Stimulated activated CD4-positive, alpha-beta T cell treated with anti-CD3 and anti-CD28 coated beads, TNF-alpha, amount 100 ng/mL, for 48 hours (primary cell): ENCODE measurements around the gene CFAP119.

ENCODE experiments used
- DNase-seq, 3 donors: peaks; one replicate each; pipeline ENCODE4 v3.0.0-alpha.2; 2020; ENCODE audit warnings: low read depth in 3 of 3

The CFAP119 gene

DNA sequence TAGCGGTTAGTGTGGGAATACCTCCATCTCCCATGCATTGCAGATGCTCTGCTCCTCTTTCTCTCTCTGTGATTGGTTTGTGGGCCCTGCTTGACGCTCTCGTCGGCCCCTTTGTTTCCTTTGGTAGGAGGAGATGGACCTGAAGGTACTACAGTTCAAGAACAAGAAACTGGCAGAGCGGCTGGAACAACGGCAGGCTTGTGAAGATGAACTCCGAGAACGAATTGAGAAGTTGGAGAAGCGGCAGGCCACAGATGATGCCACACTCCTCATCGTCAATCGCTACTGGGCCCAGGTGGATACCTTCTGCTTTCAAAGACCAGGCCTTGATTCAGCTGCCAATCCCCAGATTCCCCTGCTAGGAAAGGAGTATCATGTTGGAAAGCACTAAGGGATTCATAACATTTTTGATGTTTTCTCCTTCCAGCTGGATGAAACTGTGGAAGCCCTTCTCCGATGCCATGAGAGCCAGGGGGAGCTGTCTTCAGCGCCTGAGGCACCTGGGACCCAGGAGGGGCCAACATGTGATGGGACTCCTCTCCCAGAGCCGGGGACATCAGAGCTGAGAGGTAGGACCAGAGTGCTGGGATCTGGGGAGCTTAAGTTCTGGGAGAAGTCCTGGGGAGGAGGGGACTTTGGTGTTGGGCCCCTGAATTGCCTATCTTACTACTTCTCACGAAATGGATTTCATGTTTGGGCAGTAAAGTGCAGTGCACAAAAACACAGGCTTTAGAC is 1.3 kb upstream of the CFAP119 start:
- DNase-seq = no peak

DNA sequence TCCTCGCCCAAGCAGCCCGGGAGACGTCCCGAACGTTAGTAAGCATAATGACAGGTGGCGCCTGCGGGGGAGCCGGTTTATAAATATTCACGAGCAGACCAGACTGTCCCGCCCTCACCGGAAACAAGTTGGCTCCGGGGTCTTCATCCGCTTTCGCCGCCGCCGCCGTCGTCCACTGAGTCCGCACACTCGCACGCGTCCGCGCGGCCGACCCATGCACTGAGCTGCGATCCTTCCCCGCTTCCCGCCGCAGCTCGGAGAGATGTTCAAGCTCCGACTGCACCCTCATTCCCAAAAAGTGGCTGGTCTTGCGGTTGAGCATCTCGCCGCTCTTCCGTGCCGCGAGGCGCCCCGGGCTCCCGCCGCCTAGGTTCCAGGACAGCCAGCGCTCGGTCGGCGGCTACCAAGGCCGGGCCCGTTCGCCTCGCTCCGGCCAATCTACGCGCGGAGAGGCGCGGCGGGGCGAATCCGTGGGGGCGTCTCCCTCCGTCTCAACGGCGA is 385 bp downstream of the CFAP119 start:
- DNase-seq = peak in 1 of 3 donors; percentile 31

DNA sequence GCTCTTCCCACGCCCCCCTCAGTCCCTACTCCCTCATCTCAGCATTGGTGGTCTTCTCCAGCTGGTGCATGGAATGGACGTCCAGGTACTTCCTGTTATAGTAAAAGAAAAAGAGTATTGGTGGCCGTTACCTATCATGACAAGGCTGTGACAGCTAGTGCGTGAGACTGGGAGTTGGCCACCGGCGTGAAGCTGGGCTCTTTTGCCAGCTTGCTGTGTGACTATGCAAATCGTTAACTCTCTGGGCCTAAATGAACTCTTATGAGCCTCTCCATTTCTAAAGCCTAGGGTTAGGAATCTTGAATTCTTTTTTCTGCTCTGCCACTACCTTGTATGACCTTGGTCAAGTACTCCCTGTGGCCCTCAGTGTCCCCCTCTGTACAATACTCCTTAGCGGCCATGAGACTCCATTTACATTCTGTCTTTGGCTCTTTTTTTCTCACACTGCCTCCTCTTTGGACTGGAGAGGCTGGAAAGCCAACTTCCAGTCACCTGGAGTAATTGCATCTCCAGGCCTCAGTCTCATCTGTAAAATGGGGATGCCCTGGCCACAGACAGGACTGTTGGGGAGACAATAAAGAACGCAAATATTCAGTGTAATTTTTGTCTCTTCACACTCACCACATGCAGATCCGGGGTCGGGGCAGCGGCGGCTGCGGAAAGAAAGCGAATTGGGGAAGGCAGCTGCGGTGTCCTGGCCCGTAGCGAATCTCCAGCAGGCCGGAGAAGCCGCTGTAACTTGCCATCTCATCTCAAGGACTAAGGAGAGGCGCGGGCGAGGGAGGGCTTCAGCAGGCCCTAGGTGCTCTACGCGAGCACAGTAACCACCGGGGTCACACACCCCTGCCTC is 1.1 kb downstream of the CFAP119 start:
- no peak for DNase-seq

DNA sequence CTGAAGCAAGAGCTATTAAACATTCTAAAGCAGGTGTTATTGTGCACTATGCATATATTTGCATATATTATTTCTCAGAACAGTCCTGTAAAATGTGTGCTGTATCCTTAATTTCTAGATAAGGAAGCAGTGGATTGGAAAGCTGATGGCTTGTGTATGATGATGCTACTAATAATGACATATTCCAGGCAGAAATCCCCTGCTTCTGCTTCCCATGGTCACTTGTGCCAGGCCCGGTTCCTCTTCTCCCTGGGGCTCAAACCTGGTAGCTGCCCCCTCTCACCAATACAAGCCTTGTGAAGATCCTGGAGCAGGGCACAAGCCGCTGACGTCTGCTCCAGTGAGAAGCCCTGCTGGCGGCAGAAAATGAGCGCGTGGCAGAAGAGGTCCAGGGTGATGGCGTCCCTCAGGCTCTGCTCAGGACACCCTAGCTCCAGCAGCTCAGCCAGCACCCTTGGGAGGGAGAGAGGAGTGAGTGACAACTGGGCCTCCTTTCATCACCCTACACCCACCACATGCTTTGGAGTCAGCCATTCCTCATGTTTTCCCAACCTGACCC is 1.8 kb downstream of the CFAP119 start:
- DNase-seq = no peak

DNA sequence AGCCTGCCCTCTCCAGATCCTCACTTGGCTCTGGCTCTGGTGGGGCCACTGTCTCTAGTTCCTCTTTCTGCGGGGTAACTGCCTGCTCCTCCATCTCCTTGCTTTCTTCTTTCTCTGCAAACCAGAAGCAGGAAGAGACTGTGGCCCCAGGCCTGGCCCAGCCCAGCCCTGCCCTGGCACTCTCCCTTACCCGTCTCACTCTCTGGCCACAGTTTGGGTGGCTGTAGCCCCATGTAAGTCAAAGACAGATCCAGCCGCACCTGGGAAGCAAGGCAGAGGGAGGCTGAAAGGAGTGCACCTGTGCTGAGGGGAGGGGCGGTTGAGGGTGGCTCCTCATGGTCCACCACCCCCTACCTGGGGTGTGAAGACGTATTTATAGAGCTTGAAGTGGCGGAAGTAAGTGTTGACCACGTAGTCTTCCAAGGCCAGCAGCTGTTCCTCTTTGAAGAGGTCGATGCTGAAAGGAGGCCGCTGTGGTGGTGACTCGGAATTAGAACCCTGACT is 2.8 kb downstream of the CFAP119 start:
- DNase-seq = no peak

DNA sequence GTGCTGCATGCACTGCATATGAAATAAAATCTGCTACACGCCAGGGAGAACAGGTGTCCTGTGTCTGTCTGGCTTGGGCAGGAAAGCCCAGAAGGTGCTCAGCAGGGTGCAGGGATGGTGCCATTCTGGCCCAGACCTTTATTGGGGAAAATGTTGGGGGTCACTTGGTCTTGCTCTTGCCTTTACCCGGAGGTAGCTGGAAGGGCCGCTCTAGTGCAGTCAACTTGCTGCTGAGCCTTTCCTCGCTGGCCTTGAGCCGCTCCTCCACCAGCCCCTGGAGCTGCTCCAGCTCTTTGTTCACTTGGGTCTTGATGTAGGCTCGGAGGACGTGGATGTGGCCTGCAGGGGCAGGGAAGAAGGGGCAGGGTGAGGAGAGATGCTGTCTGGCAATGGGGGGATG is 4.5 kb downstream of the CFAP119 start:
- no peak for DNase-seq

DNA sequence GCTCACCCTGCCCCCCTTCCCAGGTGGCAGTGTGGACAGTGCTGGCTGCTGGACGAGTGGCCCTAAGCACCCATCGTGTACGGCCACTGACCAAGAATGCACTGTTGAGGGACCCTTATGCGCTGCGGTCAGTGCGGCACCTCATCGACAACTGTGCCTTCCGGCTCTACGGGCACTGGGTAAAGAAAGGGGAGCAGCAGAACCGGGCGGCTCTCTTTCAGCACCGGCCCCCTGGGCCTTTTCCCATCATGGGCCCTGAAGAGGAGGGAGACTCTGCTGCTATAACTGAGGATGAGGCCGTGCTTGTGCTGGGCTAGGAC is 5.1 kb downstream of the CFAP119 start:
- DNase-seq = no peak

DNA sequence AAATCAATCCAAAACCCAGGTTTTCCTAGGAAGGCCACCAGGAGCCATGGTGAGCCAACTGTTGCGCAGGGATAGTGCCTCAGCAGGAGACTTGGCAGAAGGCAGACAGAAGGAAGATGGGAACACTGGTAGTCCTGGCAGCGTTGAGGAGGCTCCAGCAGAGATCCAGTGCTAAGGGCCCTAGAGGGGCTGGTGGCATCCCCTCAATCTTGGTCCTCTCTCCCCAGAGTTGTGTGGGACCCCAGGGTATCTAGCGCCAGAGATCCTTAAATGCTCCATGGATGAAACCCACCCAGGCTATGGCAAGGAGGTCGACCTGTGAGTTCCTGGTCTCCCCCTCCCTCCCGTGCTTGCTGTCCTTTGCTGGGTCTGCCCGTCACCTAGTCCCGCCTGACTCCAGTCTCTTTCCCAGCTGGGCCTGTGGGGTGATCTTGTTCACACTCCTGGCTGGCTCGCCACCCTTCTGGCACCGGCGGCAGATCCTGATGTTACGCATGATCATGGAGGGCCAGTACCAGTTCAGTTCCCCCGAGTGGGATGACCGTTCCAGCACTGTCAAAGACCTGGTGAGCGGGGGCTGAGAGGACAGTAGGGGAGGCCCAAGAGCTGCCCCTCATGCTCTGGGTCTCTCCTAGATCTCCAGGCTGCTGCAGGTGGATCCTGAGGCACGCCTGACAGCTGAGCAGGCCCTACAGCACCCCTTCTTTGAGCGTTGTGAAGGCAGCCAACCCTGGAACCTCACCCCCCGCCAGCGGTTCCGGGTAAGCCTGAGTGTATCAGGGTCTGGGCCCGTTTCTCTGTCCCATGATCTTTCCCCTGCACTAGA is 5.7 kb downstream of the CFAP119 start:
- no peak for DNase-seq

DNA sequence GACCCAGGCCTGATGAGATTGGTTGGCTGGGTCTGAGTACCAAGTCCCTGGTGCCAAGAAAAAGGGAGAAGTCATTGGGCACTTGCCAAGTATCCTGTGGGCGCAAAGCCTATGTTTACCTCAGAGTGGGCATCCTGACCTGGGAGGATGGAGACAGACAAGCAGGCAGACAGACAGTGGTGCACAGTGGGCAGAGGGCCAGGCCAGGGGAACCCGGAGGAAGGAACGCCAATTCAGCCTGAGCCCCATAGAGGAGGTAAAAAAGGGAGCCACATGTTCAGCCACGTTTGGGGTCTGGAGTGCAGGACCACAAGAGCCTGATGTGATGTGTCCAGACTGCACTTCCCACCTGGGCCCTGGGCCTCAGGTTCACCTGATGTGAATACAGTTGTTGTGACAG is 8.3 kb downstream of the CFAP119 start:
- no peak for DNase-seq

DNA sequence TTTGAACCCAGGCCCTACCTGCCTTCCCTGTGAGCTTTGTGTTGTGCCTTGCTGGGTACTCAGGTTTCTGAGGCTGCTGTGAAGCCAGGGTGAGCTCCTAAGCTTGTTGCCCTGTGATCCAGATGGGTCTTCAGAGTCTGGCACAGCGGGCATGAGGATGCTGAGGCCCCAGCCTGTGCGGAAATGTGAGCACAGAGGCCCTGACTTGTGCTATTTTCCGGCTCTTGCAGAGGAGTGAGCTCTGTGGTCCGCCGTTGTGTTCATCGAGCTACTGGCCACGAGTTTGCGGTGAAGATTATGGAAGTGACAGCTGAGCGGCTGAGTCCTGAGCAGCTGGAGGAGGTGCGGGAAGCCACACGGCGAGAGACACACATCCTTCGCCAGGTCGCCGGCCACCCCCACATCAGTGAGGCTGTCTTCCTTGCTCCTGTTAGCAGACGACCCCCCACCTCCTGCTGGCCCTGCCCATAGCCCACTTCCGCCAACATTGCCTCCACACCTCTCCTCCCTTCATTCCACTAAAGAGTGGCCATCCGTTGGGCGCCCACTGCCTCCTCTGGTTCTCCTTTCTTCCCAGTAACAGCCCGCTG is 10.9 kb downstream of the CFAP119 start:
- DNase-seq = no peak

DNA sequence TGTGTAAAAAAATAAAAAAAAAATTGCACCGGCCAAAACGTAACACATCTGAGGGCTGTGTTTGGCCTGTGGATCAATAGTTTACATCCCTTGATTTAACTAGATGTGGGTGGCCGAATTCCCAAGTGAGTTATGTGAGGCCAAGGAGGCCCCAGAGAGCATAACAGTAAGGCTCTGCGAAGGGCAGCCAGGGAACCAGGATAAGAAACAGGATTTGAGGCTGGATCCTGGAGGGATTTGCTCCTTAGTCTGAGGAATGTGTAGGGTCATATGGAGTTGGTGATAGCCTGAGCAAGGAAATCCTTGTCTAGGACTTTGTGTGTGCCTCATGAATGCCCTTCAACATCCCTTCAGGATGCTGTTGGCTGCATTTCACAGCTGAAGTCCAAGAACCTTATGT is 11.7 kb downstream of the CFAP119 start:
- no peak for DNase-seq

DNA sequence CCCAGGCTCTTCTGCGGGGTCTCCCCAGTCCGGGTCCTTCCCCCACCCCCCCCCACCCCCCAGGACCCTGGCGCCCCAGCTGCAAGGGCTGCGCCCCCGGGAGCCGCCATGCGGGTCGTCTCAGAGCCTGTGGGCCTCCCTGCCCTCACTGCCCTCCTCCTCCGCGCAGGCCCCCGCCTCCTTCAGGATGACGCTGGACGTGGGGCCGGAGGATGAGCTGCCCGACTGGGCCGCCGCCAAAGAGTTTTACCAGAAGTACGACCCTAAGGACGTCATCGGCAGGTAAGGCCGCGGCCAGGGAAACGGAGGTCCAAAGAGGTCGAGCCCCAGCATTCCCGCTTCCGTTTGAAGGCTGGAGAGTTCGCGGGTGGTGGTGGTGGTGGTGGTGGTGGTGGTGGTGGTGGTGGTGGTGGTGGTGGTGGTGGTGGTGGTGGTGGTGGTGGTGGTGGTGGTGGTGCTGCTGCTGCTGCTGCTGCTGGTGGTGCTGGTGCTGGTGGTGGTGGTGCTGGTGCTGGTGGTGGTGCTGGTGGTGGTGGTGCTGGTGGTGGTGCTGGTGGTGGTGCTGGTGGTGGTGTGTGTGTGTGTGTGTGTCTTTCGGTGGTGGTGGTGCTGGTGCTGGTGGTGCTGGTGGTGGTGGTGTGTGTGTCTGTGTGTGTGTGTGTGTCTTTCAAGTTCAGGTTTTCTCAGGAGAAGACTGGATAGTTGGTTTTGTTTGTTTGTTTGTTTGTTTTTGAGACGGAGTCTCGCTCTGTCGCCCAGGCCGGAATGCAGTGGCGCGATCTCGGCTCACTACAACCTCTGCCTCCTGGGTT is 13.0 kb downstream of the CFAP119 start:
- no peak for DNase-seq

DNA sequence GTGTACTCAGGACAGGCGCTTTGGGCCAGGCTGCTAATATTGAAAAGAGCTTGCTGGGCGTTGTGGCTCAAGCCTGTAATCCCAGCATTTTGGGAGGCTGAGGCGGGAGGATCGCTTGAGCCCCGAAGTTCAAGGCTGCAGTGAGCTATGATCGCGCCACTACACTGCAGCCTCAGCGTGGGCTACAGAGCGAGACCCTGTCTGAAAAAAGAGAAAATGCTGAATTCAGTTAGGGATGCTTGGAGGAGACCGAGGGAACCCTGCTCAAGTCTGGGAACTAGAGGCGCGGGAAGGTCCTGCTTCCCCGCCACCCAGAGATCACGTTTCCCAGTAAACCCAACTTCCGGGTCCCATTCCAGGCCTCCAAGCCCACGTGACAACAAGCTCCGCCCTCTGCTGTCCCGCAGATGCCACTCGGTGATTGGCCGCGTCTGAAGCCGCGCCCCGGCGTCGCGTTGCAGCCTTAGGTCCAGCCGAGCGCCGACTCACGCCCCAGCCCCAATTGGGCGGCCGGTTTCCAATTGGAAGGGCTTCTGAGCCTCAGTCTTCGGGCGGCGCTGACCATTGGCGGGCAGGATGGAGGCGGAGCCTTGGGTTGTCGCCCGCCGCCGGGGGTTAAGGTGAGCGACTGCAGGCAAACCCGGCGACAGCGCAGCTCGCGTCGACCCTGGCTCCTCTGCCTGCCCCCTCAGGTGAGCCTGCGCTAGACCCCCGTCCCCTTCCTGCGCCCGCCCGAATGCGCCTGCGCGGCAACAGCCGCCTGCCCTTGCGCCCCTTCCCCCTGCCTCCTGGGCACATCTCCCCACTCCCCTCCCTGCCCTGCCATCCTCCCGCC is 13.8 kb downstream of the CFAP119 start, which contains the start of gene PHKG2:
PHKG2 (plus strand) TSS at position 627 of the 835 bp plus-strand sequence. CDS start 396 bp downstream, outside the sequence.
- DNase-seq = peak; percentile 95 to 96 (median 95)

DNA sequence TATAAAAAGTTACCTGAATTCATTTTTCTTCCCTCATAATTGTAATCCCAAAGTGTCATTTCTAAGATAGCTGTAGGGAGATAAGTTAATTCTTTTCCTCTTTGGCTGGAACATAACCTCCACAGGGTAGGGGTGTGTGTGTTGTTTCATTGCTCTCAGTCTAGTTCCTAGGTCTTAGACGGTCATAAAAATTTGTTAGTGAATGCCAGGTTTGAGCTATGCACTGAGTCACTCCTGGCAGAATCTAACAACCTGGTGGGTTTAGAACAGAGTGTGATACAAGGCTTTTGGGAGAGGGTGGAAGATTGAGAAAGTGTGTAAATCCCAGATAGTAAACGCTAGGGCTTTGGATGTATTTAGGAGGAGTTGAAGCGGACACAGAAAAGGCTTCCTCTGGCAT is 14.5 kb downstream of the CFAP119 start:
- DNase-seq = no peak

DNA sequence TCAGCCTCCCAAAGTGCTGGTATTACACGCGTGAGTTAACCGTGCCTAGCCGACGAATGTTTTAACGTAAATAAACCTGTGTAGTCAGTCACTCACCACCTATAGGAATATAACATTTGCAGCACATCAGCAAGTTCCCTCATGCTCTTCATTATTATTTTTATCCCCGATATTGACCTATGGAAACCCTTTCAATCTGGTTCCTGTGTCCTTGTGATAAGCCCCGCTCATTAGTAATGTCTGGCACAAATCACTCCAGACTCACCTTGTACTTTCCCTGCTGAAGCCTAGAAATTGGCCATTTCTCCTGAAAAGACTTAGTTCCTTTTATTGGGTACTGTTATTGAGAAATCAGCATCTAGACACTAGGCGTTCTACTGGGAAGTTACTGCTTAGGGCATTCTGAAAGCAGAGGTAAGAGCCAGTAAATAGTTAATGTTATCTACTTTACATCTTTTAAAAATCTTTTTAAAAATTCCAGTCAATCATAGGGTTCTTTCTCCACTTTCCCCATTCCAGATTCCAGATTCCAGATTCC is 15.2 kb downstream of the CFAP119 start:
- DNase-seq = no peak

DNA sequence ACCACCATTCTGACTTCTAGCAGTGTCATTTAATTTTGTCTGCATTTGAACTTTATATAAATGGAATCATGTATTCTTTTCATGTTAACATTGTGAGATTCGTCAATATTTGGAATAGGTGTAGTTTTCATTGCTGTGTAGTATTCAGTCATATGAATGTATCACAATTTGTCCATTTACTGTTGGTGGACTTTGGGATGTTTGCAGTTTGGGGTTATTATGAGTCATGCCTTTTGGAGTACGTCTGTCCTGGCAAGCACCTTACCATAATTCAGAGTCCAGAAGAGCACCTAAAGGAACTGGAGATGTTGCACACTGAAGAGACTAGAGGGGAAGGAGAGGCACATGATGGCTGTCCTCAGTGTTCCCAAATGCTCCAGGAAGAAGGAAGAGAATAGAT is 16.8 kb downstream of the CFAP119 start:
- no peak for DNase-seq

DNA sequence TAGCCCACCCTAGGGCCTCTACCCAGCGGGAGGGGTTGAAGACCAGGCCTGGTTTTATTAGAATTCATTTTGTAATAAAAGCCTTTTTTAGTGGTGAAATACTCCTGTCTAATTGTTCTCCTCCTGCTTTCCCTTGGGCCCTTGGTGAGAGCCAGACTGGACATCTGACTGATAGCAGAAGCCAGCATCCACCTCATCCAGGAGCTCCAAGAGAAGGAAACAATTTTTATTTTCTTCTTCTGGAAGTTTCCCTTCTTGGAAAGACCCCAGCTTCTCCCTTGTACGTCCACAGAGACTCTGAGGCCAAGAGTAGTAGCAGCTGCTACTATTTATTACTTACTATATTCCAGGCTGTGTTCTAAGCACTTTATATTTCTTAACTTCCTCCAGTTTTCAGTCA is 17.7 kb downstream of the CFAP119 start:
- no peak for DNase-seq

DNA sequence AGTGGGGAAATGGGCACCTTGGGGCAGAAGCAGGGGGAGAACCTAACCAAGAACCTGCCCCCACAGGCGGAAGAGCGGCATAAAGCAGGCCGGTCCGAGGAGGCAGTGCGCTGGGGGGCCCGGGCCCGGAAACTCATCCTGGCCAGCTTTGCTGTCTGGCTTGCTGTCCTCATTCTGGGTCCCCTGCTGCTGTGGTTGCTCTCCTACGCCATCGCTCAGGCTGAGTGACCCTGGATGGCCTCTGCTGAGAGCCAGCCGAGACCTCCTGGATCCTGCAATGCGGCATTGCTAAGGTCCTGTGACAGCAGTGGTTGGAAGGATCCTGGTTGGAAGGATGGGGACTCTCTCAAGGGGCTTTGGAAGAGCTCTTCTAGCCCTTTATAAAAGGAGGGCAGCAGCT is 18.1 kb downstream of the CFAP119 start:
- DNase-seq = no peak

DNA sequence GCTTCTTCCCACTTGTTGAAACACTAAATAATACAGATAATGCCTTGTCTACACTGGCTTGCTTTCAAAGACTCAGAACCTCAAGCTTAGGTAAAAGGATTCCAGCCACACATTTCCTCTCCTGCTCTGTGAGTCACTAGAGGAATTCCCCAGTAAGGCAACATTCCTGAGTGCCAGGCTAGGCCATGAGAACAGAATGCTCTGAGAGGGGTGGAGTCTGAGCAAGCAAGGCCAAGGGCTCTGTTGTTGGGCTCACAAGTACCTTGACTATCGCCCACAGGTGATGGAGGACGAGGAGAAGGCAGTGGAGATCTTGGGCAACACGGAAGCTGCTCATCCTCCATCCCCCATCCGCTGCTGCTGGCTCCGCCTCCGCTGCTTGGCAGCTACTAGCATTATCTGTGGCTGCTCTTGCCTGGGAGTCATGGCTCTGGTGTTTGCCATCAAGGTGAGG is 20.4 kb downstream of the CFAP119 start:
- DNase-seq = no peak
